ENCODE data around the gene SPOPL.

DNA sequence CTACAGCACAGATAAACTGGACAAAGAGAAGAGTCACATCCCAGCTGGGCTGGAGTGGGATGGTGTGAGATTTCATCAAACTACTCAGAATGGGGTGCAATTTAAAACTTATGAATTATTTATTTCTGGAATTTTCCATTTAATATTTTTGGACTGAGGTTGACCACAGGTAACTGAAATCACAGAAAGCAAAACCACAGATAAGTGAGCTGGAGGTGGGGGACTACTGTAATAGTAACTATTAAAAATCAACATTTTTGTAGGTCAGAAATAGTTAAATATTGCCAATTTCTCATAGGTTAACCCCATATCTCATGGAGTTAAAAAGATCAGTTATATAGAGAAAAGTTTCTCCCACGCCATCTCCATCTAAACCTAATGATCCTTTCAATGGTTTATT, 88.1 kb downstream of the SPOPL start:
- no peak for TF ChIP-seq TAF1 (IDR thresholded peaks at IDR 0.05; ENCODE audit: low read depth)
- no peak for TF ChIP-seq FOXM1 (IDR thresholded peaks at IDR 0.05; ENCODE audit: borderline replicate concordance, low read depth)
- TF ChIP-seq REST (IDR thresholded peaks at IDR 0.05; ENCODE audit: low read depth) = no peak
- no peak for TF ChIP-seq MAX (IDR thresholded peaks at IDR 0.05)
- TF ChIP-seq, protein P1, sequence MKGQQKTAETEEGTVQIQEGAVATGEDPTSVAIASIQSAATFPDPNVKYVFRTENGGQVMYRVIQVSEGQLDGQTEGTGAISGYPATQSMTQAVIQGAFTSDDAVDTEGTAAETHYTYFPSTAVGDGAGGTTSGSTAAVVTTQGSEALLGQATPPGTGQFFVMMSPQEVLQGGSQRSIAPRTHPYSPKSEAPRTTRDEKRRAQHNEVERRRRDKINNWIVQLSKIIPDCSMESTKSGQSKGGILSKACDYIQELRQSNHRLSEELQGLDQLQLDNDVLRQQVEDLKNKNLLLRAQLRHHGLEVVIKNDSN (IDR thresholded peaks at IDR 0.05) = no peak
- TF ChIP-seq EP300 (IDR thresholded peaks at IDR 0.05; ENCODE audit: borderline replicate concordance) = no peak
- no peak for TF ChIP-seq TEAD4 (IDR thresholded peaks at IDR 0.05)
- TF ChIP-seq ZBTB7A (IDR thresholded peaks at IDR 0.05; ENCODE audit: low read depth) = no peak
- no peak for TF ChIP-seq NFIC (IDR thresholded peaks at IDR 0.05)
- no peak for TF ChIP-seq TCF12 (IDR thresholded peaks at IDR 0.05; ENCODE audit: low read depth)
- no peak for TF ChIP-seq RAD21 (IDR thresholded peaks at IDR 0.05; ENCODE audit: low read depth)
- no peak for TF ChIP-seq YY1 (IDR thresholded peaks at IDR 0.05; ENCODE audit: low read depth)
